HepG2 (cell line): ENCODE results near the gene ASB16. TPM values are rescaled to one million over a fixed set of nuclear protein-coding genes. Genes with fewer than 3 reads are reported as not detected.

Source experiments
- ARHGAP35 ChIP-seq: sonication (generic); formaldehyde crosslinking; IDR thresholded peaks from 2 replicates; pipeline ENCODE4 v1.9.0; 2022; ENCODE audit warnings: mild to moderate bottlenecking, inconsistent platforms, moderate library complexity, missing genetic modification reagents, borderline replicate concordance
- CC2D1A ChIP-seq: sonication (generic); formaldehyde crosslinking; IDR thresholded peaks from 2 replicates; pipeline ENCODE4 v1.8.1; 2023; ENCODE audit warnings: mild to moderate bottlenecking, missing genetic modification reagents
- CEBPG ChIP-seq: IDR thresholded peaks from 2 replicates; pipeline ENCODE4 v1.6.1; 2016
- ELF1 ChIP-seq: sonication (generic); formaldehyde crosslinking; IDR thresholded peaks from 2 replicates; pipeline ENCODE4 v1.4.0; 2020; ENCODE audit warnings: missing genetic modification reagents
- ELF3 ChIP-seq: IDR thresholded peaks from 2 replicates; pipeline ENCODE4 v1.6.1; 2016; ENCODE audit warnings: missing genetic modification reagents, missing compliant biosample characterization
- HNF4A ChIP-seq: sonication (generic); formaldehyde crosslinking; IDR thresholded peaks from 2 replicates; pipeline ENCODE4 v1.4.0; 2020; ENCODE audit warnings: missing genetic modification reagents
- HNRNPL ChIP-seq: fragments of 200-400 bp; formaldehyde crosslinking; IDR thresholded peaks from 2 replicates; pipeline ENCODE4 v1.6.1; 2017; ENCODE audit warnings: mild to moderate bottlenecking, low read depth, low read length
- MBNL3 ChIP-seq: fragments of 250-450 bp; sonication (Bioruptor Pico); conservative IDR thresholded peaks from 2 replicates; pipeline ENCODE4 v1.8.0; 2022; ENCODE audit warnings: mild to moderate bottlenecking, inconsistent platforms
- MTA1 ChIP-seq: sonication (generic); formaldehyde crosslinking; IDR thresholded peaks from 2 replicates; pipeline ENCODE4 v1.4.0; 2020; ENCODE audit warnings: missing genetic modification reagents, mild to moderate bottlenecking, borderline replicate concordance
- PAWR ChIP-seq: sonication (generic); formaldehyde crosslinking; IDR thresholded peaks from 2 replicates; pipeline ENCODE4 v1.4.0; 2020; ENCODE audit warnings: missing genetic modification reagents, mild to moderate bottlenecking, borderline replicate concordance
- PHF21A ChIP-seq: sonication (generic); formaldehyde crosslinking; IDR thresholded peaks from 2 replicates; pipeline ENCODE4 v1.5.0; 2020; ENCODE audit warnings: mild to moderate bottlenecking, missing genetic modification reagents
- ZKSCAN1 ChIP-seq: fragments of 150-350 bp; IDR thresholded peaks from 2 replicates; pipeline ENCODE4 v1.6.1; 2014; ENCODE audit warnings: low read length
- ZNF124 ChIP-seq: sonication (generic); formaldehyde crosslinking; IDR thresholded peaks from 2 replicates; pipeline ENCODE4 v1.4.0; 2020; ENCODE audit warnings: missing genetic modification reagents
- ZNF225 ChIP-seq: sonication (generic); formaldehyde crosslinking; IDR thresholded peaks from 2 replicates; pipeline ENCODE4 v1.4.0; 2020; ENCODE audit warnings: mild to moderate bottlenecking, missing genetic modification reagents
- ZNF235 ChIP-seq: sonication (generic); formaldehyde crosslinking; IDR thresholded peaks from 2 replicates; pipeline ENCODE4 v1.8.1; 2023; ENCODE audit warnings: mild to moderate bottlenecking, missing genetic modification reagents, borderline replicate concordance
- ZNF441 ChIP-seq: sonication (generic); formaldehyde crosslinking; IDR thresholded peaks from 2 replicates; pipeline ENCODE4 v1.7.0; 2021; ENCODE audit warnings: missing genetic modification reagents, borderline replicate concordance
- ZNF678 ChIP-seq: sonication (generic); formaldehyde crosslinking; IDR thresholded peaks from 2 replicates; pipeline ENCODE4 v1.4.0; 2020; ENCODE audit warnings: mild to moderate bottlenecking, missing genetic modification reagents
- polyA plus RNA-seq, 8 experiments: library from polyadenylated mRNA; depleted of rRNA in 3 of 8; stranded (reverse) in 7 of 8; unstranded in 1 of 8; fragments of >200 nt; fragmentation: Illumina TruSeq in 4 of 8; extraction: Trizol in 4 of 8; gene quantifications; 2 replicates each; pipeline versions ENCODE4 v1.2.1 to v1.2.3, GENCODE V29; 2011 to 2016; ENCODE audit warnings: low read depth in 4 of 8, missing spikeins in 1 of 8, mixed read lengths in 1 of 8; ENCODE audit not compliant: insufficient read depth in 1 of 8
- total RNA-seq, 5 experiments: library from RNA; depleted of rRNA; stranded (reverse); fragments of >200 nt; fragmentation: Illumina TruSeq; extraction: Trizol; gene quantifications; 2 replicates each; pipeline ENCODE4 v1.2.3, GENCODE V29; 2016; ENCODE audit warnings: low read depth in 1 of 5
- TF ChIP-seq, protein P1 (sequence below): sonication (generic); formaldehyde crosslinking; IDR thresholded peaks from 2 replicates; pipeline ENCODE4 v1.4.0; 2020; ENCODE audit warnings: missing genetic modification reagents
- TF ChIP-seq, protein P2 (sequence below): sonication (generic); formaldehyde crosslinking; IDR thresholded peaks from 2 replicates; pipeline ENCODE4 v1.4.0; 2020; ENCODE audit warnings: missing genetic modification reagents
- TF ChIP-seq, protein P3 (sequence below): conservative IDR thresholded peaks from 2 replicates; pipeline ENCODE4 v1.6.1; 2018; ENCODE audit warnings: missing genetic modification reagents
- TF ChIP-seq, protein P4 (sequence below): IDR thresholded peaks from 2 replicates; pipeline ENCODE4 v1.6.1; 2018; ENCODE audit warnings: missing genetic modification reagents, mild to moderate bottlenecking, missing compliant biosample characterization

Gene ASB16
- total and polyA plus RNA-seq, 2 of the 13 experiments (the other 11 are each of a cell fraction or from before 2014, with no cell fraction given): 0.07 TPM; not detected in 1

DNA sequence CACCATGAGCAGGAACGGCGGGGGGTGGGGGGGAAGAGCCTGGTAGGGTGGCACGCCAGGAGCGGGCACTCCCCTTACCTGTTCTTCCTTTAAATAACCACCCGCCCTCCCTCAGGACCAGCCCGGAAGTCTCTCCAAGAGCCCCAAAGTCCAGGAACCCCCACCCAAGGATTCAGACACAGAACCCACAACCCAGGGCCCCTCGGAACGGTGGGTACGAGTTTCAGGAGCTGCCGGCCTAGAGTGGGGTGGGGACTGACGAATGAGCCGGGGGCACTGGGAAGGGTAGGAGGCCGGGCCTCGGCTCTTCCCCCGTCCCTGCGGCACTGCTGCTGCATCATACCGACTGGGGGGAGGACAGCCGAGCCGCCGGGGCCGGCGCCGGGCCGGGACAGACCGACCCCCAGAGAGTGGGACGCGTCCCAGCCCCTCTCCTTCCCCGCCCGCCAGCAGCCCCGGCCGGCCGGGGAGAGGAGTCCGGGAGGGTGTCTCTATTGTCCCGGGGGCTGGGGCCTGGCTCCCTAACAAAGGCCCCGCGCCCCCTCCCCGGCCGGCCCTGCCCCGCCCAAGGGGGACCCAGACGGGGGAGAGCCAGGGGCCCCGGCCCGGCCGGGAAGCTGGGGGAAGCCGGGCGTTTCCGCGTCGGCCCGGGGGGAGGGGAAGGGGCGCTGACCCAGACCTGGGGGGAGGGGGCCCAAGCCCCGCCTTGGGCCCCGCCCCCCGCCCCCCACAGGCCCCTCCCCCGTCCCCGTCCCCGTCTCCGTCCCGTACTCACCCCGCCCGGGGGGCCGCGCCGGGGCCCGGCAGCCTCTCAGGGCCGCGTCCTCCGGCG is 28.4 kb downstream of the ASB16 start (continued):
- TF ChIP-seq, protein P1, sequence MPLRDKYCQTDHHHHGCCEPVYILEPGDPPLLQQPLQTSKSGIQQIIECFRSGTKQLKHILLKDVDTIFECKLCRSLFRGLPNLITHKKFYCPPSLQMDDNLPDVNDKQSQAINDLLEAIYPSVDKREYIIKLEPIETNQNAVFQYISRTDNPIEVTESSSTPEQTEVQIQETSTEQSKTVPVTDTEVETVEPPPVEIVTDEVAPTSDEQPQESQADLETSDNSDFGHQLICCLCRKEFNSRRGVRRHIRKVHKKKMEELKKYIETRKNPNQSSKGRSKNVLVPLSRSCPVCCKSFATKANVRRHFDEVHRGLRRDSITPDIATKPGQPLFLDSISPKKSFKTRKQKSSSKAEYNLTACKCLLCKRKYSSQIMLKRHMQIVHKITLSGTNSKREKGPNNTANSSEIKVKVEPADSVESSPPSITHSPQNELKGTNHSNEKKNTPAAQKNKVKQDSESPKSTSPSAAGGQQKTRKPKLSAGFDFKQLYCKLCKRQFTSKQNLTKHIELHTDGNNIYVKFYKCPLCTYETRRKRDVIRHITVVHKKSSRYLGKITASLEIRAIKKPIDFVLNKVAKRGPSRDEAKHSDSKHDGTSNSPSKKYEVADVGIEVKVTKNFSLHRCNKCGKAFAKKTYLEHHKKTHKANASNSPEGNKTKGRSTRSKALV (CRISPR knock-in tag): no peak
- TF ChIP-seq HNF4A (CRISPR knock-in tag) (no peak), ZKSCAN1 (no peak), MTA1 (CRISPR knock-in tag) (0 out of 2 replicates have a peak, but pooled peaks have one; percentile 12), HNRNPL (peak; percentile 72), ZNF235 (CRISPR knock-in tag) (0 out of 2 replicates have a peak, but pooled peaks have one; percentile 51), PHF21A (CRISPR knock-in tag) (no peak), CC2D1A (no peak), ZNF441 (CRISPR knock-in tag) (peak; percentile 34; the same call in 1 of the 2 replicates), ZNF124 (CRISPR knock-in tag) (0 out of 2 replicates have a peak, but pooled peaks have one; percentile 34), ARHGAP35 (CRISPR knock-in tag) (peak; percentile 45; the same call in 1 of the 2 replicates), ZNF225 (peak; percentile 64; the same call in 1 of the 2 replicates), MBNL3 (no peak), PAWR (CRISPR knock-in tag) (no peak), ELF1 (CRISPR knock-in tag) (peak; percentile 20; the same call in 1 of the 2 replicates), ELF3 (CRISPR knock-in tag) (peak; percentile 42; the same call in 1 of the 2 replicates), ZNF678 (CRISPR knock-in tag) (0 out of 2 replicates have a peak, but pooled peaks have one; percentile 46), CEBPG (CRISPR knock-in tag) (no peak)
- TF ChIP-seq, protein P2, sequence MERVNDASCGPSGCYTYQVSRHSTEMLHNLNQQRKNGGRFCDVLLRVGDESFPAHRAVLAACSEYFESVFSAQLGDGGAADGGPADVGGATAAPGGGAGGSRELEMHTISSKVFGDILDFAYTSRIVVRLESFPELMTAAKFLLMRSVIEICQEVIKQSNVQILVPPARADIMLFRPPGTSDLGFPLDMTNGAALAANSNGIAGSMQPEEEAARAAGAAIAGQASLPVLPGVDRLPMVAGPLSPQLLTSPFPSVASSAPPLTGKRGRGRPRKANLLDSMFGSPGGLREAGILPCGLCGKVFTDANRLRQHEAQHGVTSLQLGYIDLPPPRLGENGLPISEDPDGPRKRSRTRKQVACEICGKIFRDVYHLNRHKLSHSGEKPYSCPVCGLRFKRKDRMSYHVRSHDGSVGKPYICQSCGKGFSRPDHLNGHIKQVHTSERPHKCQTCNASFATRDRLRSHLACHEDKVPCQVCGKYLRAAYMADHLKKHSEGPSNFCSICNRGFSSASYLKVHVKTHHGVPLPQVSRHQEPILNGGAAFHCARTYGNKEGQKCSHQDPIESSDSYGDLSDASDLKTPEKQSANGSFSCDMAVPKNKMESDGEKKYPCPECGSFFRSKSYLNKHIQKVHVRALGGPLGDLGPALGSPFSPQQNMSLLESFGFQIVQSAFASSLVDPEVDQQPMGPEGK: peak; percentile 60; the same call in 1 of the 2 replicates
- TF ChIP-seq, protein P3, sequence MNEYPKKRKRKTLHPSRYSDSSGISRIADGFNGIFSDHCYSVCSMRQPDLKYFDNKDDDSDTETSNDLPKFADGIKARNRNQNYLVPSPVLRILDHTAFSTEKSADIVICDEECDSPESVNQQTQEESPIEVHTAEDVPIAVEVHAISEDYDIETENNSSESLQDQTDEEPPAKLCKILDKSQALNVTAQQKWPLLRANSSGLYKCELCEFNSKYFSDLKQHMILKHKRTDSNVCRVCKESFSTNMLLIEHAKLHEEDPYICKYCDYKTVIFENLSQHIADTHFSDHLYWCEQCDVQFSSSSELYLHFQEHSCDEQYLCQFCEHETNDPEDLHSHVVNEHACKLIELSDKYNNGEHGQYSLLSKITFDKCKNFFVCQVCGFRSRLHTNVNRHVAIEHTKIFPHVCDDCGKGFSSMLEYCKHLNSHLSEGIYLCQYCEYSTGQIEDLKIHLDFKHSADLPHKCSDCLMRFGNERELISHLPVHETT (CRISPR knock-in tag): no peak
- TF ChIP-seq, protein P4, sequence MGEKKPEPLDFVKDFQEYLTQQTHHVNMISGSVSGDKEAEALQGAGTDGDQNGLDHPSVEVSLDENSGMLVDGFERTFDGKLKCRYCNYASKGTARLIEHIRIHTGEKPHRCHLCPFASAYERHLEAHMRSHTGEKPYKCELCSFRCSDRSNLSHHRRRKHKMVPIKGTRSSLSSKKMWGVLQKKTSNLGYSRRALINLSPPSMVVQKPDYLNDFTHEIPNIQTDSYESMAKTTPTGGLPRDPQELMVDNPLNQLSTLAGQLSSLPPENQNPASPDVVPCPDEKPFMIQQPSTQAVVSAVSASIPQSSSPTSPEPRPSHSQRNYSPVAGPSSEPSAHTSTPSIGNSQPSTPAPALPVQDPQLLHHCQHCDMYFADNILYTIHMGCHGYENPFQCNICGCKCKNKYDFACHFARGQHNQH (CRISPR knock-in tag): 0 out of 2 replicates have a peak, but pooled peaks have one; percentile 15
